ENCODE data around the gene ARHGAP10. TPM values are rescaled to one million over a fixed set of nuclear protein-coding genes. Genes with fewer than 3 reads are reported as not detected.

ARHGAP10 gene
- total RNA-seq, 1 donor from 2014 or later = 26.9 TPM

DNA sequence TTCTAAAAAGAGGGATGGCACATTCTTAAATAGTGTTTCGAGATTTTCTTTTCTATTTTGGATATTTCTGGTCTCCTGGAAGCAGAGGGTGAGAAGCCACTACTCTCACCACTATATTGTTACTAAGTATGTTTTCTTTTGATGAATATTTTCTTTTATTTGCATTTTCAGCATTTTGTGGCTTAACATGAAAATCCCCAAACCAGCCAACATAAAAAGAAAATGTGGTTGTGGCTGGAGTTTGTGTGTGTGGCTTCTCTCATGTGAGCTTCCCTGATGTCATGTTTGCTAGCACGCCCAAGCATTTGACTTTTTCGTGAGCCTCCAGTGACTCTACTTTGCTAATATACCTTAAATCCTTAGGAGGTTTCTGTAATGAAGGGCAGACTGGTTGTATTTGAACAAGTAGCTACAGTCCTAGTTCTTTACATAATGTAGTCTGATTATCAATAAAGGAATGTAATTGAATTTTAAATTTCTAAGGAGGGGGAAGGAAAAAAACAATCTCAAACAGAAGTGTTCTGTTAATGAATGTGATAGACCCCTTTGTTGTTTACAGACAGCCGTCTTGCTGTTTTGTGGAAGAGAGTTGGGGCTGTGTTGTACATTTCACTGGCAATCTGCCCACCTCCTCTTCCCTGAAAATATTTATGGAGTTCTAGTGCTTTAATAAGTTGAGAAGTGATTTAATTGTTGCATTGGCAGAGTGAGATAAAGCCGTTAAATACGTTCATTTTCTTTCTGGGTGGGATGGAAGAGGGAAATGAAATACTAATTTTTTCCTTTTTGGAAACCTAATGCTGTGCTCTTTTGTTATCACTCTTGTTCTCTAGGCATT is 114.6 kb downstream of the ARHGAP10 start:
- TF ChIP-seq, protein P1, sequence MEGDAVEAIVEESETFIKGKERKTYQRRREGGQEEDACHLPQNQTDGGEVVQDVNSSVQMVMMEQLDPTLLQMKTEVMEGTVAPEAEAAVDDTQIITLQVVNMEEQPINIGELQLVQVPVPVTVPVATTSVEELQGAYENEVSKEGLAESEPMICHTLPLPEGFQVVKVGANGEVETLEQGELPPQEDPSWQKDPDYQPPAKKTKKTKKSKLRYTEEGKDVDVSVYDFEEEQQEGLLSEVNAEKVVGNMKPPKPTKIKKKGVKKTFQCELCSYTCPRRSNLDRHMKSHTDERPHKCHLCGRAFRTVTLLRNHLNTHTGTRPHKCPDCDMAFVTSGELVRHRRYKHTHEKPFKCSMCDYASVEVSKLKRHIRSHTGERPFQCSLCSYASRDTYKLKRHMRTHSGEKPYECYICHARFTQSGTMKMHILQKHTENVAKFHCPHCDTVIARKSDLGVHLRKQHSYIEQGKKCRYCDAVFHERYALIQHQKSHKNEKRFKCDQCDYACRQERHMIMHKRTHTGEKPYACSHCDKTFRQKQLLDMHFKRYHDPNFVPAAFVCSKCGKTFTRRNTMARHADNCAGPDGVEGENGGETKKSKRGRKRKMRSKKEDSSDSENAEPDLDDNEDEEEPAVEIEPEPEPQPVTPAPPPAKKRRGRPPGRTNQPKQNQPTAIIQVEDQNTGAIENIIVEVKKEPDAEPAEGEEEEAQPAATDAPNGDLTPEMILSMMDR (IDR thresholded peaks at IDR 0.05) = no peak

DNA sequence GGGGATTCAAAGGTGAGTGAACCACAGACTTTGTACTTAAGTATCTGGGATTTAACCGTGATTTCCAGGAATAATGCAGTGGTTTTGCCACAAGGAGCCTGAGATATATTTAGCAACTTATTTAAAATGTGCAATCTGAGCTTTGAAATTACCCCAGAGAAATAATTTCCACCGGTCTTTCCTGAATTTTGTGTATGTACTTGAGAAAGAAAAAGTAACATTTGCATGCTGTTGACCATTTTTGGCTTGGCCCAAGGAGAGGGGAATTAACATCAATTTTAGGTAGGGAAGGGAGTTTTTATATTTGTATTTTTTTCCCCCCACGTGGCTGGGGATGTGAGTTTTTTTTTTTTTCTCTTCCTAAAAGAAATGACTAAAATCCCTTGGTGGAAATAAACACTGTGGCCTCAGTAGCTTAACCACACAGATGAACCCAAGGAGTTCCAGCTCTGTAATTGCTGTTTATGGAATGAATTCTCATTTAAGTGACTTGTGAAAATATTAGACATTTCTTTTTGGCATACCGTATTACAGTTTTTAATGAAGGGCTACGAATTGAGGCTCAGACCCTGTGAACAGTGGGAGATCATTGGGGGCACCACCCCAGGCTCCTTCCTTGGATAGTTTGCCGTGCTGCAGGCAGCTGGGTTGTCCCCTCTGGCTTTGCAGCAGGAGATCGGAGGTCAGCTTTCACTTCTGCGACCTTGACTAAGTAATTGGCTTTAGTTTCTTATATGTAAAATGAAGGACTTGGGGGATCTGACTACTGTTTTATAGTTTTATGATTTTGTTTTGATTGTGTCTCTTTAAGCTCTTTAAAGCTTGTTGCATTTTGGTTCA is 116.1 kb downstream of the ARHGAP10 start:
- Histone ChIP-seq H3K36me3 (no peaks in the 10 kb centered on the region), H3K27me3 (no peaks in the 10 kb centered on the region), H3K9me3 (no peaks in the 10 kb centered on the region), H3K4me1 (peaks cover 3% of the 10 kb centered on the region), H3K4me3 (no peak overlapping the region), H3K27ac (no peak overlapping the region)
- intact Hi-C loops (cut with DNase I) = no loop called here
- DNase-seq (no peak), ATAC-seq (no peak)
- TF ChIP-seq, protein P1 (IDR thresholded peaks at IDR 0.05) = no peak

More for the DNA sequence above, 114.6 kb downstream of the ARHGAP10 start:
- peaks cover 10% of the 10 kb centered on the region for H3K4me1 ChIP-seq
- intact Hi-C loops (cut with DNase I) = no loop called here
- H3K27ac ChIP-seq = no peak overlapping the region
- ATAC-seq (no peak), DNase-seq (no peak)
- H3K9me3 ChIP-seq = no peaks in the 10 kb centered on the region
- no peaks in the 10 kb centered on the region for H3K36me3 ChIP-seq
- no peak overlapping the region for H3K4me3 ChIP-seq
- H3K27me3 ChIP-seq = no peaks in the 10 kb centered on the region

DNA sequence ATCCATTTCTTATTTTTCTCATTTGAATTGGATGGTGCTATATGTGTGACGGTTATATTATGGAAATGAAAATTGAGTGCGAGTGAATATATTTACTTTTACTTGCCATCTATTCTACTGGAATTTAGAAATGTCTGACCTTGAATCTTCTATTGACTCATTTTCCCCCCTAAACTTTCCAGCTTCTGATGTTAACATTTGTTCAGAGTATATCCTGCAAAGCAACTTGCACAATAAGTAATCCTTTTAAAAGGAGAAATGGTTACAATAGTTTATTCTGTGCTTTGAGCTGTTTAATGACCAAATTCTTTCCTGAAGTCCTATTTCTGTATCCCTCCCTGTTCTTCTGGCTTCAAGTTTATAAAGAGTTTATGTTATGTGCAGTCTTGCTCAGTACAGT is 116.7 kb downstream of the ARHGAP10 start:
- H3K4me1 ChIP-seq = peaks cover 3% of the 10 kb centered on the region
- intact Hi-C loops (cut with DNase I) = no loop called here
- no peak overlapping the region for H3K4me3 ChIP-seq
- no peak overlapping the region for H3K27ac ChIP-seq
- H3K36me3 ChIP-seq = no peaks in the 10 kb centered on the region
- no peak for DNase-seq
- no peak for ATAC-seq
- no peaks in the 10 kb centered on the region for H3K9me3 ChIP-seq
- TF ChIP-seq, protein P1 (IDR thresholded peaks at IDR 0.05) = no peak
- no peaks in the 10 kb centered on the region for H3K27me3 ChIP-seq

DNA sequence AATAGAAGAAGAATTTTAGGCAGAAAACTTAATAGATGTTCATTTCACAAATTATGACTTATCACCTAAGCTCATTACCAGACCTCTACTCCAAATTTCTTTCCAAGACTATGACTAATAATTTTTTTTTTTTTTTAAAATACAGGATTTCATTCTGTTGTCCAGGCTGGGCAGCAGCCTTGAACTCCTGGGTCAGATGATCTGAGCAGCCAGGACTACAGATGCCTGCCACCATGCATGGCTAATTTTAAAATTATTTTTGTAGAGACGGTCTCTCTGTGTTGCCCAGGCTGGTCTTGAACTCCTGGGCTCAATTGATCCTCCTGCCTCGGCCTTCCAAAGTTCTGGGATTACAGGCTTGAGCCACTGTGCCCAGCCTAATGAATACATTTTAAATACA is 119.2 kb downstream of the ARHGAP10 start:
- TF ChIP-seq, protein P1 (IDR thresholded peaks at IDR 0.05) = no peak
- Histone ChIP-seq H3K4me3 (no peak overlapping the region), H3K36me3 (no peaks in the 10 kb centered on the region), H3K4me1 (peaks cover 6% of the 10 kb centered on the region), H3K9me3 (no peaks in the 10 kb centered on the region), H3K27me3 (no peaks in the 10 kb centered on the region), H3K27ac (no peak overlapping the region)
- intact Hi-C loops (cut with DNase I) = no loop called here
- DNase-seq = no peak
- no peak for ATAC-seq

DNA sequence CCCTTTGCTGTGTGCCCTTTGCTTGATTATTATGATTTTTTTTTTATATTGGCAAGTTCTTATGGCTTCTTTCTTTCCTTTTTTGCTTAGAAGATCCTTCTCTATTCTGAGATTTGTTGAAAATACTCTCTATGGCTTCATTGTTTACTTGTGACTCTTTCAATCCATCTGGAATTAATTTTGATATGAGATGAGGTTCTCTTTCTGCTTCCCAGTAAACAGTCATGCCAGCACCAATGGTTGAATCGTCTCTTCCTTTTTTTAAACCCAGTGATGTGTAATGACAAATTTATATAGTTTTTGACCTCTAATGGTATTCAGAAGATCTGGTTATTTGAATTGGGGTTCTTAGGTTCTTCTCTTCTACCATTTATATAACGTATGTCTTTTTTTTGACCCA is 121.8 kb downstream of the ARHGAP10 start:
- Histone ChIP-seq H3K4me3 (no peak overlapping the region), H3K9me3 (no peaks in the 10 kb centered on the region), H3K4me1 (peaks cover 6% of the 10 kb centered on the region), H3K27ac (no peak overlapping the region), H3K36me3 (no peaks in the 10 kb centered on the region), H3K27me3 (no peaks in the 10 kb centered on the region)
- intact Hi-C loops (cut with DNase I) = no loop called here
- no peak for DNase-seq
- no peak for ATAC-seq
- TF ChIP-seq, protein P1 (IDR thresholded peaks at IDR 0.05) = no peak
